ENCODE data around the gene NAA80.

NAA80 gene

GRCh38 chr3:50327943-50328691 is 28.9 kb upstream of the NAA80 start, which contains the start of gene TUSC2:
Gene TUSC2 (minus strand): TSS chr3:50328223. CDS start chr3:50328099, 124 bp downstream.
- peak; percentile 95 for DNase-seq

GRCh38 chr3:50327129-50327528 is 27.9 kb upstream of the NAA80 start:
- DNase-seq = no peak

- no peak for DNase-seq
Observed at GRCh38 chr3:50326182-50326541, 27.0 kb upstream of the NAA80 start.

GRCh38 chr3:50325497-50326181 is 26.4 kb upstream of the NAA80 start:
- no peak for DNase-seq

- DNase-seq = no peak
Observed at GRCh38 chr3:50325113-50325480, 25.9 kb upstream of the NAA80 start.

GRCh38 chr3:50324351-50325112 is 25.3 kb upstream of the NAA80 start:
- DNase-seq = peak; percentile 72

- no peak for DNase-seq
Observed at GRCh38 chr3:50323614-50324199, 24.5 kb upstream of the NAA80 start.

GRCh38 chr3:50323092-50323600 is 23.9 kb upstream of the NAA80 start:
- DNase-seq = no peak

- no peak for DNase-seq
Observed at GRCh38 chr3:50322386-50323091, 23.3 kb upstream of the NAA80 start, which contains the start of gene HYAL2. Gene HYAL2 (minus strand): TSS chr3:50322745. CDS start chr3:50320489, 2,256 bp downstream.

- no peak for DNase-seq
Observed at GRCh38 chr3:50322115-50322385, 22.8 kb upstream of the NAA80 start.

- DNase-seq = peak; percentile 87
Observed at GRCh38 chr3:50321336-50322114, 22.3 kb upstream of the NAA80 start.

GRCh38 chr3:50320853-50321335 is 21.7 kb upstream of the NAA80 start:
- DNase-seq = no peak

- DNase-seq = no peak
Observed at GRCh38 chr3:50319894-50320625, 20.9 kb upstream of the NAA80 start.

- DNase-seq = no peak
Observed at GRCh38 chr3:50319181-50319893, 20.1 kb upstream of the NAA80 start.

GRCh38 chr3:50318615-50319014 is 19.4 kb upstream of the NAA80 start:
- DNase-seq = no peak

- DNase-seq = no peak
Observed at GRCh38 chr3:50318163-50318562, 19.0 kb upstream of the NAA80 start.

GRCh38 chr3:50317300-50317699 is 18.1 kb upstream of the NAA80 start:
- DNase-seq = no peak

- DNase-seq = peak; percentile 81
Observed at GRCh38 chr3:50316657-50317242, 17.5 kb upstream of the NAA80 start.

- DNase-seq = no peak
Observed at GRCh38 chr3:50314816-50315215, 15.6 kb upstream of the NAA80 start.

GRCh38 chr3:50314342-50314741 is 15.1 kb upstream of the NAA80 start:
- DNase-seq = no peak
